IMR-90 (cell line): ENCODE data around the gene CUBN.

Experiments used
- MAFK ChIP-seq: IDR thresholded peaks from 2 replicates; pipeline ENCODE4 v1.6.1; 2012; ENCODE audit warnings: low read depth, low read length, improper control_type of control experiment
- RAD21 ChIP-seq: IDR thresholded peaks from 2 replicates; pipeline ENCODE4 v1.6.1; 2012; ENCODE audit warnings: low read length, improper control_type of control experiment
- TF ChIP-seq, protein P1 (sequence below): conservative IDR thresholded peaks from 2 replicates; pipeline ENCODE4 v1.5.1; 2012; ENCODE audit warnings: mild to moderate bottlenecking, low read depth, low read length, improper control_type of control experiment

DNA sequence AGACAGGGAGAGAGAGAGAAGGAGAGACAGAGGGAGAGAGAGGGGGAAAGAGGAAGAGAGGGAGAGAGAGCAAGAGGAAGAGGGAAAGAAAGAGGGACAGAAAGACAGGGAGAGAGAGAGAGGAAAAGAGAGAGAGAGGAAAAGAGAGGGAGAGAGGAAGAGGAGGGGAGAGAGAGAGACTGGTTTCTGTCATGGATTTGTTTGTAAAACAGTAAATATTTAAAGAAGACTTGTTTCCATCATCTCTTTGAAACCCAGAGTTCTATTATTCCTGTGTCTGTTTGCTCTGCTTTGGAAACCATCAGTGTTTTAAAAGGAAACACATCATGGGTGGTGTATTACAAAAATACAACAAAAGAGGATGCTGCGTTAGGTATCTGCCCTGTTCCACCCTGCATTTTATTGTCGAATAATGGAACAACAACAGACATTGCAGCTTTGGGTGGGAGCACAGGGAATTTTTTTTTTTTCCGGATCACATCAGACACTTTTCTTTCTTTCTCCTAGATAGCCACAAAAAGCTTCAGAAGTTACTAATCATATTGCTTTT is 161.7 kb downstream of the CUBN start:
- TF ChIP-seq MAFK = no peak
- no peak for TF ChIP-seq RAD21
- TF ChIP-seq, protein P1, sequence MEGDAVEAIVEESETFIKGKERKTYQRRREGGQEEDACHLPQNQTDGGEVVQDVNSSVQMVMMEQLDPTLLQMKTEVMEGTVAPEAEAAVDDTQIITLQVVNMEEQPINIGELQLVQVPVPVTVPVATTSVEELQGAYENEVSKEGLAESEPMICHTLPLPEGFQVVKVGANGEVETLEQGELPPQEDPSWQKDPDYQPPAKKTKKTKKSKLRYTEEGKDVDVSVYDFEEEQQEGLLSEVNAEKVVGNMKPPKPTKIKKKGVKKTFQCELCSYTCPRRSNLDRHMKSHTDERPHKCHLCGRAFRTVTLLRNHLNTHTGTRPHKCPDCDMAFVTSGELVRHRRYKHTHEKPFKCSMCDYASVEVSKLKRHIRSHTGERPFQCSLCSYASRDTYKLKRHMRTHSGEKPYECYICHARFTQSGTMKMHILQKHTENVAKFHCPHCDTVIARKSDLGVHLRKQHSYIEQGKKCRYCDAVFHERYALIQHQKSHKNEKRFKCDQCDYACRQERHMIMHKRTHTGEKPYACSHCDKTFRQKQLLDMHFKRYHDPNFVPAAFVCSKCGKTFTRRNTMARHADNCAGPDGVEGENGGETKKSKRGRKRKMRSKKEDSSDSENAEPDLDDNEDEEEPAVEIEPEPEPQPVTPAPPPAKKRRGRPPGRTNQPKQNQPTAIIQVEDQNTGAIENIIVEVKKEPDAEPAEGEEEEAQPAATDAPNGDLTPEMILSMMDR = no peak
